GM18907 (cell line): Measurements from ENCODE around the gene WDR18.

Source experiments
- ATAC-seq: cut with Tn5 transposase; IDR thresholded peaks from one replicate; pipeline ENCODE4 v1.9.1; 2021; ENCODE audit warnings: mild to moderate bottlenecking, moderate library complexity; ENCODE audit not compliant: unreplicated experiment

Gene WDR18

DNA sequence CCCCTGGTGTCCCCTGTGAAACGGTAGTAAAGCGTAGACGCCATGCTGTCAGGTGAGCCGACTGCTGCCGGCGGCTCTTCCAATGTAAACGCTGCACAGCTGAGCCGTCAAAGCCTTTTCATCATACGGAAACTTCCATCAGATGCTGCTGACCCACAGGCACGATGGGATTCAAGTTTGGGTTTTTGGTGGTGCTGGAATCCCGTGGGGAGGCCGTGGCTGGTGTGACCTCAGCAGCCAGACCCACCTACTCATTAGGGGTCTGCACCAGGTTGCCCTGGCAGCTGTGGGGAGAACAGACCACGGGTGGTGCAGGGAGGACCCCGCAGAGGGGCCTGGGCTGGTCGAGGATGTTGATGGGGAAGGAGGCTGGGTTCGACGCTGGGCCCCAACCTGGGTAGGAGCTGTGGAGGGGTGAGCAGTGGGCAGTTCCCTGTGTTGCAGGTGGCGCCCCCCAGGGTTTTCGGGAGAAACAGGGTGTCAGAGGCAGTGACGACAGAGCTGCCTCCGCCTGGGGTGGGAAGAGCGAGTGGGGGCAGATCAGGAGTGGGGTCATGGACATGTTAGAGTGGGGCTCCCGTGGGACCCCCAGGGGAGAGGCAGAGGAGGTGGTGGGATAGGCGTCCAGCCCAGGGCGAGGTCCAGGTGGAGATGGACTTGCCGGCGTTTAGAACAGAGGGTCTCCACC, 22.7 kb downstream of the WDR18 start:
- no peak for ATAC-seq

DNA sequence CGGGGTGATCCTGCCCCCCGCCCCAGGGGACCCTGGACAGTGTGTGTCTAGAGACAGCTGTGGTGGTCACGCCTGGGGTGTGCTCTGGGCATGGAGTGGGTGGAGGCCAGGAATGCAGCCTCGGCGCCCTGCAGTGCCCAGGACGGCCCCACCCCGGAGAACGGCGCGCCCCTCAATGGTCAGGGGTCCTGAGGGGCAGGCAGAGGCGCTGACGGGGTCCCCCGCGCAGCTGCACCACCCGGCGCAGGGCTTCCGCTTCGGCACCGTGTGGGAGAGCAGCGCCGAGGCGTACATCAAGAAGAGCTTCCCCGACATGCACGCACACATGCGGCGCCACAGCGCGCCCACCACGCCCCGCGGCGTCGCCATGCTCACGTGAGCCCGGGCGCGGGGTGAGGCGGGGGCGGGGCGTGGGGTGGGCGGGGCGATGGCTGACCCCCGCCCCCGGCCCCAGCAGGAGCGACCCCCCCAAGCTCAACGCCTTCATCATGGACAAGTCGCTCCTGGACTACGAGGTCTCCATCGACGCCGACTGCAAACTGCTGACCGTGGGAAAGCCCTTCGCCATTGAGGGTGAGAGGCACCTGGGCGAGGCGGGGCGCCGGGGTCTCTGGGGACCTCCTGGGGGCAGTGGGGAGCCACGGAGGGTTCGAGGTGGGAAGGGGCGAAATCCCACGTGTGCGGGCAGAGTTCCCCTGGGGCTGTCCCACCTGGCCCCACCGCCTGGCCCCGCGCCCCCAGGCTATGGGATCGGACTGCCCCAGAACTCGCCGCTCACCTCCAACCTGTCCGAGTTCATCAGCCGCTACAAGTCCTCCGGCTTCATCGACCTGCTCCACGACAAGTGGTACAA, 23.5 kb downstream of the WDR18 start:
- ATAC-seq = no peak

DNA sequence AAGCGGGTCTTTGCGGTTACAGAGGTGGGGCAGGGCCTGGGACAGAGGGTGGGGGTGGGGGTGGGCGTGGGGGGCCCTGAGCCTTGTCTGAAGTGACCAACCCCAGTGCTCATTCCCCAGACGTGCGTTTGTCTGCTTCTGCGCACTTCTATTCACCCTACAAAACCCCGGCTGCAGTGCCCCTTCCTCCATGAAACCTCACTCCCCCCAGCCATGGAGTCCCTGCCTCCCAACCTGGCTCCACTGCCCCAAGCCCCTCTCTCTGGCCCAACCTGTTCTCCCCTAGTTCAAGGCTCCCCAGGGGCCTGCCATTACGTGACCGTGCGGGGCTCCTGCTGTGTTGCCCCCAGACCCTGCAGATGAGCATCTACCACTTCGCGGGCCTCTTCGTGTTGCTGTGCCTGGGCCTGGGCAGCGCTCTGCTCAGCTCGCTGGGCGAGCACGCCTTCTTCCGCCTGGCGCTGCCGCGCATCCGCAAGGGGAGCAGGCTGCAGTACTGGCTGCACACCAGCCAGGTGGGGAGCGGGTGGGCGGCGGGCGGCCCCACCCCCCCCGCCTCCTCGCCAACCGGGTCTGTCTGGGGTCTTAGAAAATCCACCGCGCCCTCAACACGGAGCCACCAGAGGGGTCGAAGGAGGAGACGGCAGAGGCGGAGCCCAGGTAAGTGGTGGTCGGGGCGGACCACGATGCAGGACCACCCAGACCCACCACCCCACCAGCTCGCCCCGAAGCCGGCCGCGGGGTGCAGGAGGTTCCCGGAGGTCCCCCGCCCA, 24.3 kb downstream of the WDR18 start:
- no peak for ATAC-seq

DNA sequence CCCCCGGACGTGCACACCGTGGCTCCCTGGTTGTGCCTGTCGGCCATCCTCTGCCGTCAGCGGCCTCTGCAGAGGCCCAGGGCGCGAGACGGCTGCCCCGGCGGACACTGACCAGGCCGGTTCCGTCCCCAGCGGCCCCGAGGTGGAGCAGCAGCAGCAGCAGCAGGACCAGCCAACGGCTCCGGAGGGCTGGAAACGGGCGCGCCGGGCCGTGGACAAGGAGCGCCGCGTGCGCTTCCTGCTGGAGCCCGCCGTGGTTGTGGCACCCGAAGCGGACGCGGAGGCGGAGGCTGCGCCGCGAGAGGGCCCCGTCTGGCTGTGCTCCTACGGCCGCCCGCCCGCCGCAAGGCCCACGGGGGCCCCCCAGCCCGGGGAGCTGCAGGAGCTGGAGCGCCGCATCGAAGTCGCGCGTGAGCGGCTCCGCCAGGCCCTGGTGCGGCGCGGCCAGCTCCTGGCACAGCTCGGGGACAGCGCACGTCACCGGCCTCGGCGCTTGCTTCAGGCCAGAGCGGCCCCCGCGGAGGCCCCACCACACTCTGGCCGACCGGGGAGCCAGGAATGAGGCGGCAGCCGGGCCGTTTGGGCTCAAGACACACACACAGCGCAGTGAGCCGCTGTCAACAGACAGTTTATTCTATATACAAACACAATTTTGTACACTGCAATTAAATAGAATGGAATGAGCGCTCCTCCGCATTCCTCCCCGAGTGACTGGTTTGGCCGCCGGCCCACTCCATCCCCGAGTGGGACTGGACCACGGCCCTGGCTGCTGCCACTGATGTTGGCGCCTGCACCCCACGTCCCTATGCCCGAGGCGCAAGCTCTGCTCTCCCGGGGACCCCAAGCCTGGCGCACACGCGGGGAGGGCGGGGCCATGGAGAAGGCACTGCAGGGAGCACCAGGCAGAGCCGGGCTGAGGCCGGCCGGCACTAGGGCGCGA, 25.2 kb downstream of the WDR18 start:
- ATAC-seq = no peak

DNA sequence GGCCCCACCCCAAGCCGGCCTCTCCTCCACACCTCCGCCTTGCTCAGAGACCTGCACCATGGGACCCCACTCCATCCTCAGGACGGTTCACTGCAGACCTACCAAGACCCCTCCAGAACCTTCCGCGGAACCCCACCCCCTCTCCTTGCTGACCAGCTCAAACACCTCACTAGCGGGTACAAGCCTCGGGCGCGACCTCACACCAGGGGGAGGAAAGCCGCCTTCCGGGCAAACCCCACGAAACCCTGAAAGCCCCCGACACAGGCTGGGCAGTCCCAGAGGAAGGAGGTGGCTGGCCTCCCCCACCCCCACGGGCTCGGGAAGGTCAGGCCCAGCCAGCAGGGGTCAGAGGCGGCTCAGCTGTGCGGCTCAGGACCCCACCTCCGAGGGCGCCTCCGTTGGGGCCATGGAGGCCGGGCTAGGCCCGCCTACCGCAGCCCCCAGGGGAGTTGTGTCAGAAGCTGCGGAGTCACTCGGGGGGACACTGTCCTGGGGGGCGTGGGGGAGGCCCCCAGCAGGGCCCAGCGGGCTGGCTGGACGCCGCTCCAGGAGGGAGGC, 25.9 kb downstream of the WDR18 start:
- ATAC-seq = no peak

DNA sequence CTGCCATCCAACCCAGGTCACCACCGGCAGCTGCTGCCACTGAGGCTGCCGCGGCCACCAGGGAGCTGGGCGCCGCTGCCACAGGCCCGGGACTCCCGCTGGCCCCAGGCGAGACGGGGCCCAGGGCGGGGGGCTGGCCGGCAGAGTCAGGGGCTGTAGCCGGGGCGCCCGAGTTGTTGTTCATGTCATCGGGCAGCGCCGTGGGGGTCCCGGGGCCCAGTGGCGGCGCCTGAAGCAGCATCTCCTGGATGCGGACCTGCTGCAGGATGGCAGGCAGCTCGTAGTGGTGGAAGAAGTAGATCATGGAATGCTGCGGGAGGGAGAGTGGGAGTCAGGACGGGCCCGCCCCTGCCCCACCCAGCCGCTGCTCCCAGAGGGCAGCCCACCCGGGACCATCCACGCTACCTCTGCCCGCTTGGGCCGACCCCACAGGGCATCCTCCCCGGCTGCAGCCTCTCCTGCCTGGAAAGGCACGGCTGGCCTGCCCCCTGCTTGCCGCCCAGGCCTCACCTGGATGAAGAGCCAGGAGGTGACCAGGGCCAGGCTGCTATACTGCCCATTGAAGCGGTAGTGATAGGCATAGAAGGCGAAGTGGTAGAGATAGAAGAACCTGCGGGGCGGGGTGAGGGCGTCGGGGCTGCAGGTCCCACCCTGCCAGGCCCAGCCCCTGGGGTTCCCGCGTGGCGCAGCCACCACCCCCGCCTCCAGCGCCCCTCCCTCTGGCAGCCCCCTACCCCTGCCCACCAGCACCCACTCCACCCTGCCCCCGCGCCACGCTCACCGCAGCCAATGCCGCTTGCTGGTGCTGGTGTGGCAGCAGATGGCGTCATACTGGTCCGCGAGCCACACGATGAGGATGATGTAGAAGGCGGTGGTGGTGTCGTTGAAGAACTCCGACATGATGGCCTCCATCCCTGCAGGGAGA, 26.7 kb downstream of the WDR18 start:
- no peak for ATAC-seq

DNA sequence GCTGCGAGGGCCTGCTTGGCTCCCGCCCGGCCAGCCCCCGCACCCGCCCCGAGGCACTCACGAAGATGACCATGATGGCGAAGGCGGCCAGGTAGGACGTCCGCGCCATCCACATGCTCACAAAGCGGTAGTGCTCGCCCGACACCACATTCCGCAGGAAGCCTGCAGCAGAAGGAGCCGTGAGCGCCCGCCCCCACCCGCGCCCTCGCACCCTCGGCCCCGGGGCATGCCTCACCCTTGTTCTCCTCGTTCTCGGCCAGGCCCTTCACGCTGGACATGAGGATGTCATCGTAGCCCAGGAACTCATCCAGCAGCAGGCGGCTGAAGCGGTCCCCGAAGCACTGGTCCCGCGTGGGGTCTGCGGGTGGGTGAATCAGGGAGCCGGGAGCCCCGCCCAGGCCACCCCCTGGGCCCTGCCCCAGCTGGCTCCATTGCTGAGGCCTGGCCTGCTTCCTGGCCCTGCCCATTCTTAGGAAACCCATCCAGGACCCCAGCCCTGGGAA, 27.7 kb downstream of the WDR18 start:
- ATAC-seq = no peak

DNA sequence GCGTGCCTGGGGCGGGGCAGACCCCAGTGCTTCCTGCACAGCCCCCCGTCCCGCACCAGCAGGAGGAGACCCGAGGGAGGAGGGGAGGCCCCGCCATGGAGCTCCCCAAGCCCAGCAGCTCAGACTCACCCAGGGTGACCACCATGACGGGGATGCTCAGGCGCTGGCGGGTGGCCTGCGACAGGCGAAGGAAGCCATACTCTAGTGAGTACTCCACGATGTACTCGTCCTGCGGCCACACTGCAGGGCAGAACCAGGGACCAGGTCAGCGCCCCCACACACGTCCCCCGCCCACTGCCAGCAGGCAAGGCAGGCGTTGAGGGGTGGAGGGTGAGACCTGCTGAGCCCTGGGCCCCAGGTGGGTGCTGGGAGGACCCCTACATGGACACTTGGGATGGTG, 28.2 kb downstream of the WDR18 start:
- no peak for ATAC-seq

DNA sequence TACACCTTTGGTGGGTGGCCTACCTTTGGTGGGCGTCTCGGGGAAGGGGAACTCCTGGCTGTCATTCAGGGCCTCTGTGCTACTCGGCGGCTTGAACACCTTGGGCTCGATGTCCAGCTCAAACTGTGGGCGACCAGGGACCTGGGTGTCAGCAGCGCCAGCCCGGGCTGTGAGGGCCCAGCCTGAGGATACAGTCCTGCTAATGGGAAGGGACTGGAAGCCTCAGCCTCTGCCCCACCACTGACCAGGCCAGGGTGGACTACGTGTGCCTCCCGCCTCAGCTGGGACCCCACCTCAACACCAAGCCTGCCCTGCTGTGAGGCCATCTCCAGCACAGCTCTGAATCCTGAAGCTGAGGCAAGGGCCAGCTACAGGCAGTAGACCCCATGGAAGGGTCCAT, 29.1 kb downstream of the WDR18 start:
- ATAC-seq = no peak

DNA sequence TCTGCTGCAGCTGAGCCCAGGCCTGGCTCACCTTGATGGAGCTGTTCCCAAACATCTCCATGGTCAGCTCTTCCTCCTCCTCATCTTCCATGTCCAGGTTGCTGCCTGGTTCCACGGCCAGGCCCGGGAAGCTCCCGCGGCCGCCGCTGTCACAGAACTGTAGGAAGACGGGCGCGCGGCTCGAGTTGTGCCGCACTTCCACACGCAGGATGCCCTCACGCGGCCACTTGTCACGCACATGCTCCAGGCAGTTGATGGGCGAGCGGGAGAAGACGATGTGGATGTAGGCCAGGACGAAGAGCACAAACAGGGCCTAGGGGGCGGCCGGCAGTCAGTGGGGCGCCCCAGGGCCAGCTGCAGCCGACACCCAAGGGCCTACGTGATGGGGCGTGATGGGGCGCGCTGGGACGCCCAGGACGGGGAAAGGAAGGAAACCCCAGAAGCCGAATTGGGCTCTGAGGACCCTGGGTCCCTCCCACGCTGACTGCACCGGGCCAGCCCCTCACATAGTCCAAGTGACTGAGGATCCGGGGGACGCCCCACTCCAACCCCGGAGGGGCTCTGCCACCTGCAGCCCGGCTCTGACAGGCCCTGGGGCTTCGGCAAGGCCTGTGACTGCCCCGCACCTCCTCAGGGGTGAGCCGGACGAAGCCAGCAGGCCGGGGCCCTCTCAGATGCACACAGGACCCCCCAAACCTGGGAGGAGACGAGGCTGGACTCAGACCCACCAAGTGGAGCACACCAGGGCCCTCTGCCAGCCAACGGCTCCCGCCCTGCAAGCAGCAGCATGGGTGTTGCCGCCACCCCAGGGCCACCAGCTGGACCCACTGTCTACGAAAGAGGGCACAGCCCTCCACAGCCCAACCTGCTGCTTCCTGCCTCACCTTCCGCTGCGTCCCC, 30.3 kb downstream of the WDR18 start:
- ATAC-seq = no peak

DNA sequence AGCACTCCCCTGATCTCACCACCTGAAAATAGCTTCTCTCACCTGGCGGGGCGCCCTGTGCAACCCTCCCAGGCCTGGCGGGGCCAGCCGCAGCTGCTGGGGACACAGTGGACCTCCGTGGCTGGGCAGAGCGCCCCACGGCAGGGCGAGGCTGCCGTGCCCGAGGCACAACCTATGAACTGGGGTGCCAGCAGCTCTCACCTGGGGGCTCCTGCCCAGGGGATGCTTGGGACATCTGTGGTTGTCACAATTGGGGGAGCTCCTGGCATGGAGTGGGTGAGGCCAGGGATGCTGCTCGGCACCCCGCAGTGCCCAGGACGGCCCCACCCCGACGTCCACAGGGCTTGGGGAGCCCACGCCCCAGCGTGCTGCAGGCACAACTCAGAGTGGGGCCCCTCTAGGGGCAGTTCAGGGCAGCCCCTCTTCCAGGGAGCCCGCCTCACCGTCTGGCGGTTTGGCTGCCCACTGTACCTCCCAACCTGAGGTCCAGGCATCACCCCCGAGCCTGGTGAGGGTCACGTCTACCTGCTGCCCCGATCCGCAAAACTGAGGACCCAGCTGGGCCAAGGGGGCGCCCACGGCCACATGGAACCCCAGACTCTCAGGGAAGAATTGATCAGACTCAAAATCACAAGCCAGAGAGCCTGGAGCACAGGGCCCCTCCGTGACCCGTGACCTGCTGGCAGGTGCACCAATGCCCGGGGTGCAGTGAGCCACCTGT, 31.1 kb downstream of the WDR18 start:
- ATAC-seq = no peak

DNA sequence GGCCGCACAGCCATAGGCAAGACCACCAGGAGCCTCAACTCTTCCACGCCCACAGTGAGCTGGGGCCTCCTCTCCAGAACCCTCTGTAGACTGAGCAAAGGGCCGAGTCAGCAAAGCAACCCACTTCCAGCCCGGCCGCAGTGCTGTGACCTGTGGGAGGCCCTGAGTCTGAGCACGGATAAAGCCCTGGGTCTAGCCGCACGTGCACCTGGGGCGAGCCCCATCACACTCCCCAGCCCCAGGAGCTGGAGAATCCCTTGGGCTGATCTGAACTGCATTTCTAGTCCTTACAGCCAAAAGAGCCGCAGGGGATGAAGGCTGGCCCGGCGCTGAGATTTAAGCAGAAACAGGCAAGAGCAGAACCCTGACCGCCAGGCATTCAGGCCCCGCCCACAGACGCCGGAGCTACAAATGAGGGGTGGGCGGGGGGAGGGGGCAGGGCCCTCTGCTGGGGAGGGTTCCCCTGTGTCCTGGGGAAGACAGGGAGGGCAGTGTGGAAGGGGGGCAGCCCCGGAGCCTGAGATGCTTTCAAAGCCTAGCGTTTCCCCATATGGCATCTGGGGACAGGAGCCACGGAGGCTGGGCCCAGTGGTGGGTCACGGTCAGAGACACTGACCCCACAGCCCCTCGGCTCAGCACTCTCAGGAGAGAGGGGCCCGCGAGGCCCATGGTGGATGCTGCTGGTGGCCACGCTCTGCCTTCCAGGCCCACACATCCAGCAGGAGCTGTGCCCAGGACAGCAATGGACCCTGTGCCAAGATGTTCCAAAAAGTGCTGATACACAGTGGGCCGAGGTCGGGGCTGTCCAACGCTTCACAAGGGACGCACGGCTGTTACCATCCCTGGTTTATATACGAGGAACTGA, 31.9 kb downstream of the WDR18 start:
- no peak for ATAC-seq

DNA sequence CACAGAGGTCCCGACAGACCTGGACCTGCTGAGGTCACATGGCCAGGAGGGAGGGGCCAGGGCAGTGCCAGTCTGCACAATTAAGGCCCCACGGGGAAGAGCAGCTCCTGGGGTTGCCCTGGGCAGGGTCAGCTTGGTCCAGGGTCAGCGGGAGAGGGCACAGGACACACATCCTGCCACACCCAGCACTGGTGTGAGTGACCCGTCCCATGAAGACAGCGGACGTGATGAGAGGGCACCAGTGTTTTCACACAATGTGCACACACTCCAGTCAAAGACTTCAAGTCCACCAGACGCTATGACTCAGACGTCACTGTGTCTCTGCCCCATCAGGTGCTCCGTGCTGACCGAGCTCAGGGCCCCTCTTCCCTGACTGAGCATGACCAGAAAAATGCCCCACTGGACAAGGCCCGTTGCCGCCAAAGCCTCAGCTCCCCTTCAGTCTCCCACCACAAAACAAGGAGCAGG, 32.5 kb downstream of the WDR18 start:
- no peak for ATAC-seq

DNA sequence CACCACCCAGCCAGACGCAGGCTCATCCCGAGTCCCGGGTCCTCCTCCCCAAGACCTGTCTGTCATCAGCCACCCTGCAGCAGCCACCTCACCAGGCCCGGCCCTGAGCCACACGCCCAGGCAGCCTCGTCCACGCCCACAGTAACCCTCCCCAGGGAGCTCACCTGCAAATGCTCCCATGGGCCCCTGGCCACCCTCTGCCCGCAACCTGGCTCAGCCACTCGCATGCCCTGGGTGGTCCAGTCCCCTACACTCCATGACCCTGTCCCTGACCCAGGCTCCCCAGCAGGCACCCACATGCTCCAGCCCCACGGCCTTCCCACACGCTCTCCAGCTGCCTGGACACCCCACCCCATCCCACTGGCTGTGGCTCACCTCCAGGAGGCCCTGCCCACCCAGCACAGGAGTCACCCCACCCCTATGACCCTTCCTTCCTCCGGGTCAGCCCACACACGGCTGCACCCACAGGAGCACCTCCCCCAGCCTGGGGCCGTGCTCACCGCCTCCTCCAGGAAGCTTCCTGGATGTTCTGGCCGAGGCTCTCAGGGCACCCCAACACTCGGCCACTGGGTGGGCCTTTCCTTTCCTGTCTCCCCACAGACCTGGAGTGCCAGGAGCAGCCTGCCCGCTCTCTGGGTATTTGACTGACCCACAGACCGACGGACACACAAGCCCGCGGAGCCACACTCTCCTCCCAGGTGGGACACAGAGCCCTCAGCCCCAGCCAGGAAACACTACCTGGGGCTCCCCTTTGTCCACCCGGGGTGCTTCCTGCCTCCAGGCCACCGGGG, 33.2 kb downstream of the WDR18 start:
- no peak for ATAC-seq

DNA sequence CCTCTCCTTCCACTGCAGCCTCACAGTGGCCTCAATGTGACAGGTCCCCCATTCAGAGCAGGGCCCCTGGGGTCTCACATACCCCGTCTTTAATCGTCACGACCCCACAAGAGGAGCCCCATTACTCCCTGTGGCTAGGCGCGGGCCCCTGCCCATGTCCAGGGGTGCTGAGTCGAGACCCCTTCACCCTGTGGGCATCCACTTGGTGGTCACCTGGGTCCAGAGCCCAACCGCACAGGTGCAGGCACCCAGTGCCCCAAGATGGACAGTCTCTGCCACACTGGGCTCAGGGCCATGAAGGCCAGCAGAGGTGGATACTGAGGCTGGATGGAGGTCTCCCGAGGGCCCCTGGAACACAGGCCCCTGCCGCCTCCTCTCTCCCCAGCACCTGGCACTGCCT, 33.8 kb downstream of the WDR18 start:
- no peak for ATAC-seq

DNA sequence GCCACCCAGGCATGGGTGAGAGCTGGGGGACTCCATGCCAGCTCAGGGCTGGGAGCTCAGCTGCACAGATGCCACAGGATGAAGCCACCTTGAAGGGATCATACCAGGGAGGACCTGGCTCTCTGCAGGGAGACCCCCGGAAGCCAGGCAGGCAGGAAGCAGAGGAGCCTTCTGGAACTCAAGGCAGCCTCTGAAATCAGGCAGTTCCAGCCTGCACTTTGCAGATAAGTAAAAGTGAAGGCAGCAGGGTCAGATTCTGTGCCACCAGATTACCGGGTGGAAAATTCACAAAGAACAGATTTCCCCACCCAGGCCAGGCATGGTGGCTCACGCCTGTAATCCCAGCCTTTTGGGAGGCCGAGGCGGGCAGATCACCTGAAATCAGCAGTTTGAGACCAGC, 34.2 kb downstream of the WDR18 start:
- no peak for ATAC-seq
